Loucy (cell line): Measurements from ENCODE around the gene SMIM38.

Source experiments
- H2AFZ ChIP-seq: fragments of 200-600 bp; sonication (generic); 2 replicates; pipeline ENCODE4 v1.6.0; 2016; ENCODE audit warnings: antibody characterized with exemption, mild to moderate bottlenecking, low read length, moderate library complexity
- H3F3A ChIP-seq: fragments of 200-600 bp; 2 replicates; pipeline ENCODE4 v1.6.0; 2016; ENCODE audit warnings: antibody characterized with exemption, low read depth, mild to moderate bottlenecking
- H3K27me3 ChIP-seq: fragments of 200-600 bp; sonication (generic); 2 replicates; pipeline ENCODE4 v1.6.1; 2014; ENCODE audit warnings: low read length, mild to moderate bottlenecking; ENCODE audit not compliant: insufficient read depth, poor library complexity, severe bottlenecking
- H3K36me3 ChIP-seq: fragments of 200-600 bp; sonication (generic); 2 replicates; pipeline ENCODE4 v1.6.1; 2016; ENCODE audit warnings: low read length; ENCODE audit not compliant: insufficient read depth
- H3K4me1 ChIP-seq: fragments of 200-600 bp; sonication (generic); 2 replicates; pipeline ENCODE4 v1.5.1; 2014; ENCODE audit warnings: low read length, mild to moderate bottlenecking; ENCODE audit not compliant: insufficient read depth, poor library complexity, severe bottlenecking
- H3K4me2 ChIP-seq: fragments of 200-600 bp; sonication (generic); 2 replicates; pipeline ENCODE4 v1.6.0; 2014; ENCODE audit warnings: antibody characterized with exemption, low read length, low read depth, mild to moderate bottlenecking; ENCODE audit not compliant: poor library complexity, severe bottlenecking
- H3K4me3 ChIP-seq: fragments of 200-600 bp; sonication (generic); 2 replicates; pipeline ENCODE4 v1.5.1; 2014; ENCODE audit warnings: low read length, mild to moderate bottlenecking, mixed read lengths; ENCODE audit not compliant: poor library complexity, severe bottlenecking
- H3K79me2 ChIP-seq: fragments of 200-600 bp; sonication (generic); 2 replicates; pipeline ENCODE4 v1.6.1; 2014; ENCODE audit warnings: low read length; ENCODE audit not compliant: insufficient read depth
- H3K9ac ChIP-seq: fragments of 200-600 bp; sonication (generic); 2 replicates; pipeline ENCODE4 v1.6.0; 2014; ENCODE audit warnings: mild to moderate bottlenecking, low read depth, low read length, moderate library complexity; ENCODE audit not compliant: poor library complexity, severe bottlenecking
- H3K9me2 ChIP-seq: fragments of 200-600 bp; sonication (generic); replicated peaks from 2 replicates; pipeline ENCODE4 v1.6.1; 2016; ENCODE audit warnings: low read depth, low read length, mixed read lengths
- H3K9me3 ChIP-seq: fragments of 200-600 bp; sonication (generic); 2 replicates; pipeline ENCODE4 v1.6.1; 2014; ENCODE audit warnings: mild to moderate bottlenecking, antibody characterized with exemption, low read length, low read depth; ENCODE audit not compliant: insufficient read depth
- H4K20me1 ChIP-seq: fragments of 200-600 bp; sonication (generic); 2 replicates; pipeline ENCODE4 v1.6.0; 2014; ENCODE audit warnings: antibody characterized with exemption, low read length, mild to moderate bottlenecking; ENCODE audit not compliant: insufficient read depth, poor library complexity, severe bottlenecking
- CTCF ChIP-seq: fragments of 200-600 bp; sonication (generic); conservative IDR thresholded peaks from 2 replicates; pipeline ENCODE4 v1.5.1; 2014; ENCODE audit warnings: mild to moderate bottlenecking, antibody characterized with exemption, low read length
- EZH2phosphoT487 ChIP-seq: fragments of 200-600 bp; IDR thresholded peaks from 2 replicates; pipeline ENCODE4 v1.6.1; 2018; ENCODE audit warnings: antibody characterized with exemption, mild to moderate bottlenecking, moderate library complexity, borderline replicate concordance

Gene SMIM38

GRCh38 chr11:69173925-69174581 is 18.3 kb downstream of the SMIM38 start:
- Histone ChIP-seq H3F3A (no peaks in the 10 kb centered on the region), H3K9me3 (no peaks in the 10 kb centered on the region), H3K27me3 (no peaks in the 10 kb centered on the region), H4K20me1 (no peaks in the 10 kb centered on the region), H3K9ac (no peak overlapping the region), H3K79me2 (no peaks in the 10 kb centered on the region), H3K4me2 (no peak overlapping the region), H3K36me3 (no peaks in the 10 kb centered on the region), H3K4me1 (no peaks in the 10 kb centered on the region), H2AFZ (no peak overlapping the region), H3K4me3 (no peak overlapping the region), H3K9me2 (no peaks in the 10 kb centered on the region)
- no peak for TF ChIP-seq CTCF
- TF ChIP-seq EZH2phosphoT487, result no peak

- Histone ChIP-seq H2AFZ (no peak overlapping the region), H4K20me1 (no peaks in the 10 kb centered on the region), H3K4me3 (no peak overlapping the region)
These were observed 19.1 kb downstream of the SMIM38 start for GRCh38 chr11:69174841-69175240.

GRCh38 chr11:69178819-69179482 is 23.2 kb downstream of the SMIM38 start:
- TF ChIP-seq EZH2phosphoT487 (no peak), CTCF (no peak)
- no peaks in the 10 kb centered on the region for H3F3A ChIP-seq
- no peaks in the 10 kb centered on the region for H4K20me1 ChIP-seq
- H3K9ac ChIP-seq, result no peak overlapping the region
- H2AFZ ChIP-seq, result no peak overlapping the region
- no peaks in the 10 kb centered on the region for H3K27me3 ChIP-seq
- H3K4me3 ChIP-seq, result no peak overlapping the region
- no peaks in the 10 kb centered on the region for H3K9me2 ChIP-seq
- no peaks in the 10 kb centered on the region for H3K79me2 ChIP-seq
- no peaks in the 10 kb centered on the region for H3K4me1 ChIP-seq
- no peak overlapping the region for H3K4me2 ChIP-seq
- H3K36me3 ChIP-seq, result no peaks in the 10 kb centered on the region
- no peaks in the 10 kb centered on the region for H3K9me3 ChIP-seq

More at GRCh38 chr11:69174841-69175240, 19.1 kb downstream of the SMIM38 start:
- TF ChIP-seq CTCF, result no peak
- TF ChIP-seq EZH2phosphoT487, result no peak
- Histone ChIP-seq H3K36me3 (no peaks in the 10 kb centered on the region), H3K9me2 (no peaks in the 10 kb centered on the region), H3F3A (no peaks in the 10 kb centered on the region), H3K9ac (no peak overlapping the region), H3K9me3 (no peaks in the 10 kb centered on the region), H3K4me2 (no peak overlapping the region), H3K4me1 (no peaks in the 10 kb centered on the region), H3K79me2 (no peaks in the 10 kb centered on the region), H3K27me3 (no peaks in the 10 kb centered on the region)
